Measurements from ENCODE around the gene POU3F1.

- TF ChIP-seq, protein P1, sequence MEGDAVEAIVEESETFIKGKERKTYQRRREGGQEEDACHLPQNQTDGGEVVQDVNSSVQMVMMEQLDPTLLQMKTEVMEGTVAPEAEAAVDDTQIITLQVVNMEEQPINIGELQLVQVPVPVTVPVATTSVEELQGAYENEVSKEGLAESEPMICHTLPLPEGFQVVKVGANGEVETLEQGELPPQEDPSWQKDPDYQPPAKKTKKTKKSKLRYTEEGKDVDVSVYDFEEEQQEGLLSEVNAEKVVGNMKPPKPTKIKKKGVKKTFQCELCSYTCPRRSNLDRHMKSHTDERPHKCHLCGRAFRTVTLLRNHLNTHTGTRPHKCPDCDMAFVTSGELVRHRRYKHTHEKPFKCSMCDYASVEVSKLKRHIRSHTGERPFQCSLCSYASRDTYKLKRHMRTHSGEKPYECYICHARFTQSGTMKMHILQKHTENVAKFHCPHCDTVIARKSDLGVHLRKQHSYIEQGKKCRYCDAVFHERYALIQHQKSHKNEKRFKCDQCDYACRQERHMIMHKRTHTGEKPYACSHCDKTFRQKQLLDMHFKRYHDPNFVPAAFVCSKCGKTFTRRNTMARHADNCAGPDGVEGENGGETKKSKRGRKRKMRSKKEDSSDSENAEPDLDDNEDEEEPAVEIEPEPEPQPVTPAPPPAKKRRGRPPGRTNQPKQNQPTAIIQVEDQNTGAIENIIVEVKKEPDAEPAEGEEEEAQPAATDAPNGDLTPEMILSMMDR (conservative IDR thresholded peaks at IDR 0.05; ENCODE audit: low read length), result no peak
- TF ChIP-seq EZH2phosphoT487 (IDR thresholded peaks at IDR 0.05; ENCODE audit: borderline replicate concordance, low read depth, low read length), result no peak
These were observed 48.9 kb upstream of the POU3F1 start for GRCh38 chr1:38095454-38095931.
